Neural crest cell (in vitro differentiated cells): Measurements from ENCODE around the gene PATJ. TPM values are rescaled to one million over a fixed set of nuclear protein-coding genes. Genes with fewer than 3 reads are reported as not detected.

Experiments used
- DNase-seq: peaks from one replicate; pipeline ENCODE4 v3.0.0; 2021; ENCODE audit warnings: low read depth, mixed read lengths, low spot score
- H3K27ac Mint-ChIP-seq: one replicate; pipeline ENCODE4 v1.8.0; 2021; ENCODE audit warnings: mild to moderate bottlenecking, mixed read lengths; ENCODE audit not compliant: unreplicated experiment
- H3K27me3 Mint-ChIP-seq: 2 replicates; pipeline ENCODE4 v1.8.0; 2021; ENCODE audit warnings: low read depth, mild to moderate bottlenecking, mixed read lengths
- H3K36me3 Mint-ChIP-seq: 2 replicates; pipeline ENCODE4 v1.8.0; 2021; ENCODE audit warnings: low read depth, mild to moderate bottlenecking, mixed read lengths
- H3K4me1 Mint-ChIP-seq: 2 replicates; pipeline ENCODE4 v1.8.0; 2021; ENCODE audit warnings: mixed read lengths
- H3K4me3 Mint-ChIP-seq: one replicate; pipeline ENCODE4 v1.8.0; 2021; ENCODE audit warnings: mild to moderate bottlenecking, mixed read lengths
- H3K9me3 Mint-ChIP-seq: 2 replicates; pipeline ENCODE4 v1.8.0; 2021; ENCODE audit warnings: mixed read lengths
- CTCF ChIP-seq: fragments of 200-600 bp; sonication (generic); conservative IDR thresholded peaks from 2 replicates; pipeline ENCODE4 v1.5.0; 2021; ENCODE audit warnings: antibody characterized with exemption, mild to moderate bottlenecking
- total RNA-seq: library from RNA; stranded (reverse); gene quantifications from 2 replicates; pipeline ENCODE4 v1.2.1, GENCODE V29; 2021

PATJ gene
- total RNA-seq, 1 donor from 2014 or later, result 3.9 TPM

DNA sequence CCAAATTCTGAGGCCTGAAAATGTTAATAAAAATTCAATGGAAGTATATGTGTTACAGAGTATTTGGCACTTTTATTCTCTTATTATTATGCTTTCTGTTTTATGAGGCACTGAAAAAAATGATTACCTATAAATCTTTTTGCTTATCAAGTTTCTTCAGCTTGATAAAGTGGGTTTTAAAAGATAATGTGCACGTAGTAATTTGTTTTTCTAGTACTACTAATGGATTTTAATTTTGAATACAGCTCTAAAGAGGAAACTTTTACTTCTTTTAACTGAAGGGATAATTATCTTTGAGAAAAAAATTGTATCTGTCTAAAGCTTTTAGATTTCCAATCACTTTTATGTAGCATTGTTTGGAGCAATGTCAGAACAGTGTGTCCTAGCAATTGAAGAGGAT, 241.0 kb downstream of the PATJ start:
- no peaks in the 10 kb centered on the region for H3K27me3 Mint-ChIP-seq
- H3K9me3 Mint-ChIP-seq, result no peaks in the 10 kb centered on the region
- no peak for DNase-seq
- peaks cover 13% of the 10 kb centered on the region for H3K4me1 Mint-ChIP-seq
- TF ChIP-seq CTCF, result no peak
- H3K36me3 Mint-ChIP-seq, result no peaks in the 10 kb centered on the region
- no peak overlapping the region for H3K27ac Mint-ChIP-seq
- H3K4me3 Mint-ChIP-seq, result no peak overlapping the region

DNA sequence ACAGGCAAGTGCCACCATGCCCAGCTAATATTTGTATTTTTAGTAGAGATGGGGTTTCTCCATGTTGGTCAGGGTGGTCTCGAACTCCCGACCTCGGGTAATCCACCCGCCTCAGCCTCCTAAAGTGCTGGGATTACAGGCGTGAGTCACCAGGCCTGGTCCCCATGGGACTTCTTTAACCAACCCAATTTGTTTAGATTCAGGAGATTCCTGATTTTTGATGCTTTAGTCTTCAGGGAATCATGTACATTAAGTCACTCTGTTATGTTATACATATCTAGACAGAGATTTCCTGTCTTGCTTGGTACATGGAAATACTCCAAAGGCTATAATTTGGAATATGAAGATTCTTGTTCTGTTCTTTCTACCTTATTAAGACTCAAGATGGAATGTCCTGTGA, 250.0 kb downstream of the PATJ start:
- H3K4me3 Mint-ChIP-seq, result no peak overlapping the region
- H3K4me1 Mint-ChIP-seq, result no peaks in the 10 kb centered on the region
- H3K27me3 Mint-ChIP-seq, result no peaks in the 10 kb centered on the region
- no peak for DNase-seq
- TF ChIP-seq CTCF, result no peak
- no peak overlapping the region for H3K27ac Mint-ChIP-seq
- no peaks in the 10 kb centered on the region for H3K36me3 Mint-ChIP-seq
- H3K9me3 Mint-ChIP-seq, result no peaks in the 10 kb centered on the region

DNA sequence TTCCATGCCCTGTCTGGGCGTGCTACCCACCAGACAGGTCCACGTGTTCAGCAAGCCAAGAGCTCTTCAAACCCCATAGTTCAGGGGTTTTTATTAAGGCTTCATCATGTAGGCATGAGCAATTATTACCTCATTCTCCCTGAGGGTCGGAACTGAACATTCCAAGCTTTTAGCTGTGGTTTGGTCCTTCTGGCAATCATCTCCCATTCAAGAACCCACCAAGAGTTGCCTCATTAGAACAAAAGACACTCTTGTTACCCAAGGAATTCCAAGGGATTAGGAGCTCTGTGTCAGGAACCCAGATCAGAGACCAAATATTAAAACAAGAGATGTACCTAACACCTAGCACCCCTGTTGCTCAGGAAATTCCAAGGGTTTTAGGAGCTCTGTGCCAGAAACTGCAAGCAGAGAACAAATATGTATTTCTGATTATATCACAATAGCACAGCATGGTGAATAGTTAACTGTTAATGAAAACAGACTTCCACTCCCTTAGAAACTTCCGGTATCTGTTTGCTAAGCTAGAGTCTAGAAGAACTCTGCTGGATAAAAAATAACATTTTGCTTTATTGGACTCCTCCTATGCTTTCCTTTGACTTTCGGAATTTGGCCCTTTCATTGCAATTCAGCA, 251.2 kb downstream of the PATJ start:
- Mint-ChIP-seq H3K9me3 (no peaks in the 10 kb centered on the region), H3K27ac (no peak overlapping the region), H3K36me3 (no peaks in the 10 kb centered on the region), H3K4me1 (no peaks in the 10 kb centered on the region), H3K4me3 (no peak overlapping the region), H3K27me3 (no peaks in the 10 kb centered on the region)
- DNase-seq, result no peak
- no peak for TF ChIP-seq CTCF

DNA sequence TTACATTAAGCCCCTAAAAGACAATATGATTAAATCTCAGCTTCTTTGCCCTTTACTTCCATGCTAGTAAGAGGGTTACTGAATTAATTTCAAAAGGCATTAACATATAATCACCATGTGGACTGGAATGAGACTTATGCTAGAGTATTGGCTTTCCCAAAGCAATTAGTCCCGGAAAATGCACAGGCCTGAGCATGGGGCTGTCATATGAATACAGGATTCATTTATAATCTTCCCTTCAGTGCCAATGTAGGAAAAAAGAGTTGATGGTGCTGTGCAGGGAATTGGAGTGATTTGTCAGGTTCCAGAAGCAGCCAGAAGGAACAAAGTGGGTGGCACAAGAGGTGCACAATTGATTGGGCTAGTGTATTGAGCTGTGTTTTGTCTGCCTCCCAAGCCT, 253.4 kb downstream of the PATJ start:
- Mint-ChIP-seq H3K27ac (no peak overlapping the region), H3K36me3 (no peaks in the 10 kb centered on the region)
- DNase-seq, result no peak

GRCh38 chr1:61997123-61997522, 254.8 kb downstream of the PATJ start:
- H3K27me3 Mint-ChIP-seq, result no peaks in the 10 kb centered on the region
- no peak for DNase-seq
- no peak overlapping the region for H3K27ac Mint-ChIP-seq
- H3K4me3 Mint-ChIP-seq, result no peak overlapping the region
- no peaks in the 10 kb centered on the region for H3K4me1 Mint-ChIP-seq
- no peaks in the 10 kb centered on the region for H3K36me3 Mint-ChIP-seq
- no peak for TF ChIP-seq CTCF
- no peaks in the 10 kb centered on the region for H3K9me3 Mint-ChIP-seq

More for the DNA sequence above, 253.4 kb downstream of the PATJ start:
- TF ChIP-seq CTCF, result no peak
- H3K4me1 Mint-ChIP-seq, result no peaks in the 10 kb centered on the region
- no peak overlapping the region for H3K4me3 Mint-ChIP-seq
- no peaks in the 10 kb centered on the region for H3K27me3 Mint-ChIP-seq
- no peaks in the 10 kb centered on the region for H3K9me3 Mint-ChIP-seq
